Loucy (cell line): Measurements from ENCODE around the gene BMF.
"Not testable (repeated sequence)": the region's sequence is repeated elsewhere in the genome, so short reads cannot be mapped to it uniquely, and the experiment has no call there.

Experiments
- H2AFZ ChIP-seq: fragments of 200-600 bp; sonication (generic); 2 replicates; pipeline ENCODE4 v1.6.0; 2016; ENCODE audit warnings: antibody characterized with exemption, mild to moderate bottlenecking, low read length, moderate library complexity
- H3F3A ChIP-seq: fragments of 200-600 bp; 2 replicates; pipeline ENCODE4 v1.6.0; 2016; ENCODE audit warnings: antibody characterized with exemption, low read depth, mild to moderate bottlenecking
- H3K27me3 ChIP-seq: fragments of 200-600 bp; sonication (generic); 2 replicates; pipeline ENCODE4 v1.6.1; 2014; ENCODE audit warnings: low read length, mild to moderate bottlenecking; ENCODE audit not compliant: insufficient read depth, poor library complexity, severe bottlenecking
- H3K36me3 ChIP-seq: fragments of 200-600 bp; sonication (generic); 2 replicates; pipeline ENCODE4 v1.6.1; 2016; ENCODE audit warnings: low read length; ENCODE audit not compliant: insufficient read depth
- H3K4me1 ChIP-seq: fragments of 200-600 bp; sonication (generic); 2 replicates; pipeline ENCODE4 v1.5.1; 2014; ENCODE audit warnings: low read length, mild to moderate bottlenecking; ENCODE audit not compliant: insufficient read depth, poor library complexity, severe bottlenecking
- H3K4me2 ChIP-seq: fragments of 200-600 bp; sonication (generic); 2 replicates; pipeline ENCODE4 v1.6.0; 2014; ENCODE audit warnings: antibody characterized with exemption, low read length, low read depth, mild to moderate bottlenecking; ENCODE audit not compliant: poor library complexity, severe bottlenecking
- H3K4me3 ChIP-seq: fragments of 200-600 bp; sonication (generic); 2 replicates; pipeline ENCODE4 v1.5.1; 2014; ENCODE audit warnings: low read length, mild to moderate bottlenecking, mixed read lengths; ENCODE audit not compliant: poor library complexity, severe bottlenecking
- H3K79me2 ChIP-seq: fragments of 200-600 bp; sonication (generic); 2 replicates; pipeline ENCODE4 v1.6.1; 2014; ENCODE audit warnings: low read length; ENCODE audit not compliant: insufficient read depth
- H3K9ac ChIP-seq: fragments of 200-600 bp; sonication (generic); 2 replicates; pipeline ENCODE4 v1.6.0; 2014; ENCODE audit warnings: mild to moderate bottlenecking, low read depth, low read length, moderate library complexity; ENCODE audit not compliant: poor library complexity, severe bottlenecking
- H3K9me2 ChIP-seq: fragments of 200-600 bp; sonication (generic); replicated peaks from 2 replicates; pipeline ENCODE4 v1.6.1; 2016; ENCODE audit warnings: low read depth, low read length, mixed read lengths
- H3K9me3 ChIP-seq: fragments of 200-600 bp; sonication (generic); 2 replicates; pipeline ENCODE4 v1.6.1; 2014; ENCODE audit warnings: mild to moderate bottlenecking, antibody characterized with exemption, low read length, low read depth; ENCODE audit not compliant: insufficient read depth
- H4K20me1 ChIP-seq: fragments of 200-600 bp; sonication (generic); 2 replicates; pipeline ENCODE4 v1.6.0; 2014; ENCODE audit warnings: antibody characterized with exemption, low read length, mild to moderate bottlenecking; ENCODE audit not compliant: insufficient read depth, poor library complexity, severe bottlenecking
- CTCF ChIP-seq: fragments of 200-600 bp; sonication (generic); conservative IDR thresholded peaks from 2 replicates; pipeline ENCODE4 v1.5.1; 2014; ENCODE audit warnings: mild to moderate bottlenecking, antibody characterized with exemption, low read length
- EZH2phosphoT487 ChIP-seq: fragments of 200-600 bp; IDR thresholded peaks from 2 replicates; pipeline ENCODE4 v1.6.1; 2018; ENCODE audit warnings: antibody characterized with exemption, mild to moderate bottlenecking, moderate library complexity, borderline replicate concordance

Gene BMF

GRCh38 chr15:40108855-40109735 lies at the start of gene BMF:
Gene BMF (minus strand): TSS chr15:40108879. CDS start chr15:40106086, 2,793 bp downstream.
- Histone ChIP-seq H4K20me1 (no peaks in the 10 kb centered on the region), H3K27me3 (no peaks in the 10 kb centered on the region), H3K9ac (peak within 1 kb of the TSS; percentile 56), H3F3A (no peaks in the 10 kb centered on the region), H2AFZ (peak within 1 kb of the TSS; percentile 77), H3K36me3 (no peaks in the 10 kb centered on the region), H3K79me2 (no peaks in the 10 kb centered on the region; the same call in 1 of the 2 replicates), H3K4me3 (peak within 1 kb of the TSS; percentile 73), H3K9me2 (no peaks in the 10 kb centered on the region), H3K4me1 (peaks cover 48% of the 10 kb centered on the region), H3K9me3 (no peaks in the 10 kb centered on the region), H3K4me2 (peak within 1 kb of the TSS; percentile 72)
- TF ChIP-seq EZH2phosphoT487: no peak
- TF ChIP-seq CTCF: peak; percentile 48

GRCh38 chr15:40157778-40158447 lies 49.2 kb upstream of the BMF start:
- H3K4me3 ChIP-seq: no peak overlapping the region
- no peaks in the 10 kb centered on the region for H3K9me3 ChIP-seq
- H3K36me3 ChIP-seq: no peaks in the 10 kb centered on the region; the same call in 1 of the 2 replicates
- peaks cover 21% of the 10 kb centered on the region for H3K79me2 ChIP-seq
- H2AFZ ChIP-seq: peak overlapping the region; percentile 6; the same call in 1 of the 2 replicates
- TF ChIP-seq EZH2phosphoT487: no peak
- H3K9ac ChIP-seq: no peak overlapping the region
- no peaks in the 10 kb centered on the region for H3K27me3 ChIP-seq
- H3K4me1 ChIP-seq: peaks cover 11% of the 10 kb centered on the region
- no peaks in the 10 kb centered on the region for H3K9me2 ChIP-seq
- H3K4me2 ChIP-seq: no peak overlapping the region
- no peaks in the 10 kb centered on the region for H3F3A ChIP-seq
- H4K20me1 ChIP-seq: peaks cover 15% of the 10 kb centered on the region

- no peak overlapping the region for H3K4me3 ChIP-seq
- no peaks in the 10 kb centered on the region for H3K79me2 ChIP-seq
- no peak overlapping the region for H3K4me2 ChIP-seq
- H3F3A ChIP-seq: no peaks in the 10 kb centered on the region
- no peak overlapping the region for H2AFZ ChIP-seq
- TF ChIP-seq EZH2phosphoT487: no peak
- H3K4me1 ChIP-seq: peaks cover 2% of the 10 kb centered on the region
- no peak overlapping the region for H3K9ac ChIP-seq
- no peaks in the 10 kb centered on the region for H3K27me3 ChIP-seq
- no peaks in the 10 kb centered on the region for H3K9me2 ChIP-seq
- H3K36me3 ChIP-seq: no peaks in the 10 kb centered on the region
- H4K20me1 ChIP-seq: no peaks in the 10 kb centered on the region
- H3K9me3 ChIP-seq: no peaks in the 10 kb centered on the region
Measured at GRCh38 chr15:40155270-40155910, 46.7 kb upstream of the BMF start.

GRCh38 chr15:40154821-40155220 lies 46.1 kb upstream of the BMF start:
- H3F3A ChIP-seq, H4K20me1 ChIP-seq, H3K4me2 ChIP-seq, H3K9me2 ChIP-seq, H3K4me3 ChIP-seq, H3K9ac ChIP-seq, H3K27me3 ChIP-seq, H3K9me3 ChIP-seq, H3K79me2 ChIP-seq, H3K4me1 ChIP-seq, H3K36me3 ChIP-seq, H2AFZ ChIP-seq: not testable (repeated sequence)
